ENCODE measurements around the gene CAPN15.

GRCh38 chr16:534856-535445, 7.4 kb downstream of the CAPN15 start:
- peak; percentile 24; the same call in 1 of the 2 replicates for TF ChIP-seq CTCF (conservative IDR thresholded peaks at IDR 0.05; ENCODE audit: low read depth, low read length)
- TF ChIP-seq EZH2 (IDR thresholded peaks at IDR 0.05; ENCODE audit: low read length, unreplicated experiment) = no peak

All from PC-3 (cell line).